Activated T-cell treated with anti-CD3 and anti-CD28 coated beads, Interleukin-2, amount 50 U/mL, for 24 hours (primary cell): ENCODE data around the gene GIGYF2.

Experiments used
- DNase-seq: peaks from one replicate; pipeline ENCODE4 v3.0.0-alpha.2; 2020
- H3K27ac Mint-ChIP-seq: 2 replicates; pipeline ENCODE4 v1.8.0; 2020; ENCODE audit warnings: mild to moderate bottlenecking, mixed read lengths
- H3K27me3 Mint-ChIP-seq: 2 replicates; pipeline ENCODE4 v1.8.0; 2020; ENCODE audit warnings: mixed read lengths
- H3K36me3 Mint-ChIP-seq: 2 replicates; pipeline ENCODE4 v1.8.0; 2020; ENCODE audit warnings: low read depth, mixed read lengths
- H3K4me1 Mint-ChIP-seq: 2 replicates; pipeline ENCODE4 v1.8.0; 2020; ENCODE audit warnings: low read depth, mixed read lengths
- H3K4me3 Mint-ChIP-seq: 2 replicates; pipeline ENCODE4 v1.8.0; 2020; ENCODE audit warnings: mild to moderate bottlenecking, moderate library complexity, mixed read lengths
- H3K9me3 Mint-ChIP-seq: 2 replicates; pipeline ENCODE4 v1.8.0; 2020; ENCODE audit warnings: mixed read lengths

The GIGYF2 gene

DNA sequence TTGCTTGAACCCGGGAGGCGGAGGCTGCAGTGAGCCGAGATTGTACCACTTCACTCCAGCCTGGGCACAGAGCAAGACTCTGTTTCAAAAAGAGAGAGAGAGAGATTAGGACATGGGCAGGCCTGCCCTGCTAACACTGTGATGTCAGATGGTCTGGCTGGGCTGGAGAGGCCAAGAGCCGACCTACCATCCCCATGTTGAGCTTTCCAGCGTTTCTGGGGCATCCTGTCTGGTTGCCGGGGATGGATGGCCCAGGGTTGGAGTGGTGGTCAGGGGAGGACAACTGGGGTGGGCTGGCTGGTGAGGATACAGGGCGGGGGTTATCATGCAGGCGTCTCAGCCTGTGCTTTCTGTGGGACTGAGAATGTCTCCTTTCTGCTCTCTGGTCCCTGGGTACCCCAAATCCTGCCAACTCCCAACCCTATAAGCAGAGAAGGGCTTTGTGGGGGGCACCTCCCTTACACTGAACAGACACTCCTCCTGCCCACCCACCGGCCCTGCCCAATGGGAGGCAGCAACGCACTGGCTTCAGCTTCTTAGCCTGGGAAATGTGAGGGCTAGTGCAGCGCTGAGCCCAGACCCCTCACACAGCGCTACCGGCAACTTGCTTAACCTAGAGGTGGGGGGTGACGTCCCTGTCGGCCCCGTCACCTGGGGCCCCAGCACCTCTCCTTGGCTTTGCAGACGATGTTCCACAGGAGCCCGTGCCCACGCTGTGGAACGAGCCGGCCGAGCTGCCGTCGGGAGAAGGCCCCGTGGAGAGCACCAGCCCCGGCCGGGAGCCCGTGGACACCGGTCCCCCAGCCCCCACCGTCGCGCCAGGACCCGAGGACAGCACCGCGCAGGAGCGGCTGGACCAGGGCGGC is 178.4 kb downstream of the GIGYF2 start:
- Mint-ChIP-seq H3K36me3 (no peaks in the 10 kb centered on the region), H3K27me3 (peaks cover 26% of the 10 kb centered on the region), H3K4me3 (peak overlapping the region; percentile 58), H3K4me1 (peaks cover 6% of the 10 kb centered on the region), H3K27ac (no peak overlapping the region), H3K9me3 (no peaks in the 10 kb centered on the region)
- no peak for DNase-seq

DNA sequence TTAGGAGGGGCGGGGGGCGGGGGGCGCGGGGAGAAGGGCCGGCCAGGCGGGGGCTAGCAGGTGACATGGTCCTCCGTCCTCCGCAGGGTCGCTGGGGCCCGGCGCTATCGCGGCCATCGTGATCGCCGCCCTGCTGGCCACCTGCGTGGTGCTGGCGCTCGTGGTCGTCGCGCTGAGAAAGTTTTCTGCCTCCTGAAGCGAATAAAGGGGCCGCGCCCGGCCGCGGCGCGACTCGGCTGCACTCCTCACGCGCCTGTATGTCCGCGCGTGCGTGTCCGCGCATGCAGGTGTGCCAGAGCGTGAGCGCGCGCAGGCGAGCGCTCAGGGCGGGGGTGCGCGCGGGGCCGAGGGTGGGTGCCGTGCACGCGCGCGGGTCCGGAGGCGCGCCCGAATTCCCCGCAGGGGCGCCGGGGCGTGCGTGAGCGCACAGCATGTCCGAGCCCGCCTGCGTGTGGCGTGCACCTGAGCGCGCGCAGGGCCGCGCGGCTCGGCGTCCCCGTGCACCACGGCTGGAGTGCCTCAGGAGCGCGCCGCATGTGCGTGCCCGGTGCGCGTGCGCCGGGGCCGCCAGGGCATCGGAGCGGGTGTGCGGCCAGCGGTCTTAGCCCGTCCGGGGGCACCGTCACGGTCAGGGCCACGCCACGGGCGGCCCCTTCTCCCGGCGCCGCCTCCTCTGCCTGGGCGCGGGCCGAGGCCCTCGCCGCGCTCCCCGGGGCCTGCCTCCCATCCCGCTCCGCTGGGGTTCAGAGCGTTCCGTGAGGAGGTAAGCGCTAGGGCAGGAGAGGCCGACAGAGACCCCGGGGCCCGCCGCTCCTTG is 179.2 kb downstream of the GIGYF2 start:
- Mint-ChIP-seq H3K4me1 (peaks cover 6% of the 10 kb centered on the region), H3K9me3 (no peaks in the 10 kb centered on the region), H3K4me3 (peak overlapping the region; percentile 59), H3K27ac (no peak overlapping the region), H3K36me3 (no peaks in the 10 kb centered on the region), H3K27me3 (peaks cover 26% of the 10 kb centered on the region)
- DNase-seq = peak; percentile 57

DNA sequence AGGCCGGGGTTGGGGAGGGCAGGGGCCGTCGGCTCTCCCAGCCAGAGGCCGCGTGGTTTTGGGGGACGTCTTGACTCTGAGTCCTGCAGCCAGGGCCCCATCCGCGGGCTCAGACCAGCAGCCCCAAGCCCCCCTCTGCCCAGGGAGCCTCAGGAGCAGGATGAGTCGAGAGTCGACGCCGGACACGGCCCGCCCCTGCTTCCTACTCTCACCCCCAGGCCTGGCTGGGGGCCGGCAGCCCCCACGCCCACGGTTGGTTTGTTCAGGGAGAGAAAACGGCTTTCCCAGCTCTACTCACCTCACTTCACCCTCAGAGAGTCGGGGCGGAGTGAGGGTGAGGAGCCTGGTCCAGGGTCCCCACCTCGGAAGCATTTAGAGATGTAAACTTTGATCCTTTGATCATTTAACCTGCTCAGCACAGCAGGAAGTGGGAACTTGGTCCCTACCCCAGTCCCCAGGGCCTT is 179.9 kb downstream of the GIGYF2 start:
- Mint-ChIP-seq H3K27me3 (peaks cover 26% of the 10 kb centered on the region), H3K9me3 (no peaks in the 10 kb centered on the region), H3K4me3 (peak overlapping the region; percentile 60), H3K27ac (no peak overlapping the region), H3K4me1 (peaks cover 6% of the 10 kb centered on the region), H3K36me3 (no peaks in the 10 kb centered on the region)
- no peak for DNase-seq

DNA sequence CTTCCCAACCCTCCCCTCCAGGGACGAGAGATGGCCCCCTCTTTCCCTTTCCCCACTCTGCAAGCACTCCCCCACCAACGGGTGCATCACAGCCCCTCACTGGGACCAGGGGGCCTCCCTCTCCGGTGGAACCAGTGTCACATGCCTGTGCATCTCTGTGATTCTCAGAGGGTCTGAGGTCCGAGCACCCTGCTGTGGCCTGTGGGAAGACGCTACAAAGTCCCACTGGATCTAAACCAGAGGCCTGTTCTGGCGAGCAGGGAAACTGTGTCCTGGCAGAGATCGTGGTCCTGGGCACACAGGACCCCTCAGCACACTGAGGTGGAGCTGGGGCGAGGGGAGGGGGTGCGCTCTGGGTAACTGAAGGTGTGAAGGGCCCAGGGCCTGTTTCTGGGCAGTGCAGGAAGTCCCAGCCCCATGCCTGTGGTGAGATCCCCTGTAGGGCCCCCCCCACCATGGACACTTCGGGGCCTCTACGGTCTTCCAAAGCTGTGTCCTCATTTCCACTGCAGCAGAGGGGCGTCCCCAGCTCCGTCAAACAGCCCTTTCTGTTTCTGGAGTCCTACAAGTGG is 180.9 kb downstream of the GIGYF2 start:
- Mint-ChIP-seq H3K36me3 (no peaks in the 10 kb centered on the region), H3K4me1 (peaks cover 6% of the 10 kb centered on the region), H3K27ac (no peak overlapping the region), H3K4me3 (peak overlapping the region; percentile 26), H3K9me3 (no peaks in the 10 kb centered on the region), H3K27me3 (peaks cover 26% of the 10 kb centered on the region)
- no peak for DNase-seq

DNA sequence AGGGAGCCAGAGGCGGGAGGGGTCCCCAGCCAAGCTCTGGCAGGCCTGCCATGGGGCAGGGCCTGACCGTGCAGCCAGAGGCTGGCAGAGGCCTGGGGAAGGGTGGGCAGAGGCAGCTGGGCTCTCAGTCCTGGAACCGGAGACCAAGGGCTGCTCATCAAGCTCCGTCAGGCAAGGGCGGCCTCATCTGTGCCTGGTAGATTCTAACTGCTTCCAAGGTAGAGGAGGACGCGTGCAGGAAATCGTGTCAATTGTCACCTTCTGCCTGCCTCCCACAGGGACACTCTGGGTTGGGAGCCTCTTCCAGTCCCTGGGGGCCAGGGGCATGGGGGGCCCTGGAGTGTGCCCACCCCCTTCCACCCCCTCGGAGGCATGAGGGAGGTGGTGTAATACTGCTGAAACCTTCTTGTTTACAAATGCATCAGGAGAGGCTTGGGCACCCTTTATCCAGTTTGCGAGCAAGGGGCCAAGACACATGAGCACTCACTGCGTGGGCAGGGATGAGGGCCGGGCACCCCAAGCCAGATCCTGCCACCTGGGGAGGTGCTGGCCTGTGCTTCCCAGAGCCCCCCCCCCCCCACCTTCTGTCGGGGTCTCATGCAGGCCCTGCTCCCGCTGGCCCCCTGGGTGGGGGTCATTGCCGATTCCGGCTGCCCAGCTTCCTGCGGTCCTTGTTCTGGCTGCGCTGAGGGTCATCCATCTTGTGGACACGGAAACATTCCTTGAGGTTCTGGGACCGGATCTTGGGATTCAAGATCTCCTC is 181.9 kb downstream of the GIGYF2 start:
- Mint-ChIP-seq H3K27ac (no peak overlapping the region), H3K4me1 (peaks cover 6% of the 10 kb centered on the region), H3K9me3 (no peaks in the 10 kb centered on the region), H3K36me3 (no peaks in the 10 kb centered on the region), H3K4me3 (no peak overlapping the region), H3K27me3 (peaks cover 24% of the 10 kb centered on the region)
- DNase-seq = no peak

DNA sequence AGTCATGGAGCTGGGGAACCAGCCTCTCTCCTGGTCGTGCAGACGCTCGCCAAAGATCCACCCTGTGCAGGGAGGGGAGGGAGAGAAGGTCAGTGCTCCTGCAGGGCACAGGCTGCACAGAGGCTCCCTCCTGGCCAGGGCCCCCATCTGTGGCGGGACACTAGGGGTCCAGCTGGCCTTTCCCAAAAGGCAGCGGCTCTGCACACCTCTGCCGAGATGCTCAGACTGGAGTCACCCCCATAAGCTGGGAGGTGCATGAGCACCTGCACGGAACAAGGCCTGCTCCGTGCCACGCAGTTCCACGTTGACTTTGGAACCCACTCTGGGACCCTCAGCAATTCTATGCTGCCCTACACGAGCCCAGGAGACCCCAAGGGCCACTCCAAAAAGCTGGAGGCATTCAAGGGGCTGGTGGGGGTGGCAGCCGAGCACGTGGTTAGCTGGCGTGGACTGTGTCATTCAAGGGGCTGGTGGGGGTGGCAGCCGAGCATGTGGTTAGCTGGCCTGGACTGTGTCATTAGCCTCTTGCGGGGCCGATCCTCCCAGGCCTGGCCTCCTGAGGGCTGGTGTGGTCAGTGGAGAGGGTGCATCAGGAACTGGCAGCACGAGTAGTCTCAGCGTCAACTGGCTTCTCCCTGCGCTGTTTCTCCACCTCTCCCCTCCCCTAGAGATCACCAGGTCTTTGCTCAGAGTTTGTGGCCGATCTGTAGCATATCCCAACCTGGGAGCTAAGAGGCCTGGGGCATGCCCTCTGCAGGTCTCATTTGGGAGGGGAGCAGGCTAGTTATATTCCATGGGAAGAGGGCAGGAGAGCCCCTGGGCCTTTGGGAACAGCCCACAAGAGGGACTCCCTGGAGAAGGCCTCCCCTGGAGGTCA is 182.7 kb downstream of the GIGYF2 start:
- Mint-ChIP-seq H3K36me3 (no peaks in the 10 kb centered on the region), H3K27ac (no peak overlapping the region), H3K9me3 (no peaks in the 10 kb centered on the region), H3K4me3 (no peak overlapping the region), H3K4me1 (peaks cover 6% of the 10 kb centered on the region), H3K27me3 (peaks cover 16% of the 10 kb centered on the region)
- no peak for DNase-seq

DNA sequence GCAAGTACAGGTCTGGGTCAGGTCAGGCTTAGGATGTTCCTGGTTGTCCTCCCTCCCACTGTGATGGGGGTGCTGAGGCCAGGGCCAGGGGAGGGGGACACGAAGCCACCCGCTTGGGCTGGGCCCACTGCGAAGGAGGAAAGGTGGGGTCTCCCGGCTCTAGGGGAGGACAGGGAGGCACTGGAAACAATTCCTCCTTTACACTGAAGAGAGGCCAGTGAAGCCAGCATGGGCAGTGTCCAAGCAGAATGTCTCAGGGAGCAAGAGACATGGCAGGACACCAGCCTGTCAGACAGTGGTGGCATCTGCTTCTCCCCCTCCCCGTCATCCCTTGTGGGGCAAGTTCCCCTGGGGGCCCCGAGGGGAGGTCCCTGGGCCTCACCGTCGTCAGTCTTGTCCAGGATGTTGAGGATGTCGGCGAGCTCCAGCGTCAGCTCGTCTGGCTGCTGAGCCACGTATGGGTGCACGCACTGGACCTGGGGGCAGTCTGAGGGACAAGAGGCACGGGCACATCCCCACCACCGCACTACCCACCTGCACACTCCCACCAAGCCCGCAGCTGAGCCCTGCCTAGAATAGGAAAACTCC is 183.7 kb downstream of the GIGYF2 start:
- H3K9me3 Mint-ChIP-seq = no peaks in the 10 kb centered on the region
- H3K36me3 Mint-ChIP-seq = no peaks in the 10 kb centered on the region
- H3K4me1 Mint-ChIP-seq = no peaks in the 10 kb centered on the region
- H3K27me3 Mint-ChIP-seq = peaks cover 7% of the 10 kb centered on the region
- H3K4me3 Mint-ChIP-seq = no peak overlapping the region
- H3K27ac Mint-ChIP-seq = no peak overlapping the region
- no peak for DNase-seq

DNA sequence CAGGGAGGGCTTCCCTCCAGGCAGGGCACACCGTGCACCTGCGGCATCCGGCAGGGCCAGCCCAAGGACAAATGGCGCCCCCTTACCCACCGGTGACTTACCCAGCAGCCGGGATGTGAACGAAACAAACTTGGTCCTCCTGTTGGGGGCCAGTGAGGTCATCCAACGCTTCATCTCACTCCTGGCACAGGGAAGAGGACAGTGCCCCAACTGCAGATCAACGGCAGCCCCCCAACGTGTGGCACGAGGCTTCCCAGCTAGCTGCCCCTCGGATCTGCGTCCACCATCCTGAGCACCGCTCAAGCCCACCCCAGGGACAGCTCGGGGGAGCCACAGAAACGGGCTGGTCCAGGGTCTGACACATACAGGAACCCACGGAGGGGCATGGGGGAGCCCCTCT is 185.0 kb downstream of the GIGYF2 start:
- Mint-ChIP-seq H3K4me3 (no peak overlapping the region), H3K4me1 (no peaks in the 10 kb centered on the region), H3K27ac (no peak overlapping the region), H3K27me3 (peaks cover 7% of the 10 kb centered on the region), H3K36me3 (no peaks in the 10 kb centered on the region), H3K9me3 (no peaks in the 10 kb centered on the region)
- DNase-seq = no peak

DNA sequence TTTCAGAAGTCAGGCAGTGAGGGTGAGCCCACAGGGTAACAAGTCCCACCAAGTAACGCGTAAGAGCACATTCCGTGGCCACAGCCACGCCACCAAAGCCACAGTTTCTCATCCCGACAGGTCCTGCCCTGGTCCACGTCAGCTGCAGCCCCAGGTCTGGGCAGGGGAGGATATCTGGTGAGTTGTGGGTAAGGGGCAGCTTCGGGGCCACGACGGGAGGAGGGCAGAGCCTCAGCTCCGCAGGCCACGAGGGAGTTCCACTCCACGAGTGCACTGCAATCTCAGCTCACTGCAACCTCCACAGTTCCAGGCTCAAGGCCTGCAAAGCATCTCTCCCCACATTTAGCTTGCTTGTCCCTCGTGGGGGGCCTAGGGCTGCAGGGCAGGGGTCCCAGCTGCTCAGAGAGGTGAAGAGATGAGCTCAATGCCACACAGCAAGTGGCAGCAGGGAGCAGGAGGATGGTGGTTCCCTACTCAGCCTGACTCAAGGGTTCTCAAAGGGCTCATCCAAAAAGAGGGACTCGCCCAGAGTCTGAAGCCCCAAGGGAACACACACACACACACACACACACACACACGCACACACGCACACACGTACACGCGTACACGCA is 185.5 kb downstream of the GIGYF2 start:
- Mint-ChIP-seq H3K27ac (no peak overlapping the region), H3K9me3 (no peaks in the 10 kb centered on the region), H3K4me3 (no peak overlapping the region), H3K36me3 (no peaks in the 10 kb centered on the region), H3K4me1 (no peaks in the 10 kb centered on the region), H3K27me3 (peaks cover 4% of the 10 kb centered on the region)
- DNase-seq = no peak

DNA sequence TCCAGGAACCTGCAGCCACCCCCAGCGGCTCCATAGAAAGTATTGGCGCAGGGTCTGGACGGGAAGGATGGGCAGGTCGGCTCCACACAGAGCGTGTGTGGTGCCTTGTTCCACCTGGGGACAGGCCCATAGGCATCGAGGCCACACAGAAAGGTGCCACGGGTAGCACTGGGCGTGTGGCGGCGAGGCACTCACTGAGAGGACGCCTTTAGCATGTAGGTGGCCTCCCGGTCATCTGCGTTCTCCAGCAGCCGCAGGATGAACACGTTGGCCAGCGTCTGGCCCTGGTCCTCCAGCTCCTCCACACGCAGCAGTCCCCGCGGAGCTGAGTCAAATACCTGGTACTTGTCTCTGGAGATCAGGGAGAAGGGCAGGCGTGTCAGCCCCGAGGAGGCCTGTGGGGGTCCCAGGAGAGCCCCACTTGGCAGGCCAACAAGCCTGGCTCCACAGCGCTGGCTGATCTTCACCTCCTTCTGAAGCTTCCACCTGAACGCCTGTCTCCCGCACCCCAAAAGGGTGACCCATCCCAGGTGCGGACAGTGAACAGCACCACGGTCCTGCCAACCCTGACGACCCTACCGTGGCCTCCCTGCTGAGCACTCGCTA is 186.1 kb downstream of the GIGYF2 start:
- Mint-ChIP-seq H3K27ac (no peak overlapping the region), H3K27me3 (no peaks in the 10 kb centered on the region), H3K9me3 (no peaks in the 10 kb centered on the region), H3K4me3 (no peak overlapping the region), H3K4me1 (no peaks in the 10 kb centered on the region), H3K36me3 (no peaks in the 10 kb centered on the region)
- no peak for DNase-seq

DNA sequence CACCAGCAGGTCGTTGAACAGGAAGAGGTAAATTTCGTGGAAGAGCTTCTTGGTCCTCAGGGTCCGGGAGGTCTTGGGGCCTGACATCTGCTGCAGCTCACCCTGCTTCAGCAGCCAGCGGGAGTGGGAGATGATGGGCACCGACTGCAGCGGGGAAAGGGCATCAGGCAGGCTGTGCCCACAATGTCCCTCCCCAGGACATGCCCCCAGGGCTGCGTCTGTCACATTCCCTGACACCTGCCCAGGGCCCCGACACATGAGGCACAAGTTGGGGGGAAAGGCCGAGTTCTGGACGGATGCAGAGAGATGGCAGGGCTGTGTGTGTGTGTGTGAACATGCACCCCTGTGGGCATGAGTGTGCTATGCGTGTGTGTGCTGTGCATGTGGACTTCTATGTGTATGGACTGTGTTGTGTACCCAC is 186.9 kb downstream of the GIGYF2 start:
- DNase-seq = peak; percentile 24
- Mint-ChIP-seq H3K9me3 (no peaks in the 10 kb centered on the region), H3K27ac (no peak overlapping the region), H3K27me3 (no peaks in the 10 kb centered on the region), H3K36me3 (no peaks in the 10 kb centered on the region), H3K4me1 (no peaks in the 10 kb centered on the region), H3K4me3 (no peak overlapping the region)

DNA sequence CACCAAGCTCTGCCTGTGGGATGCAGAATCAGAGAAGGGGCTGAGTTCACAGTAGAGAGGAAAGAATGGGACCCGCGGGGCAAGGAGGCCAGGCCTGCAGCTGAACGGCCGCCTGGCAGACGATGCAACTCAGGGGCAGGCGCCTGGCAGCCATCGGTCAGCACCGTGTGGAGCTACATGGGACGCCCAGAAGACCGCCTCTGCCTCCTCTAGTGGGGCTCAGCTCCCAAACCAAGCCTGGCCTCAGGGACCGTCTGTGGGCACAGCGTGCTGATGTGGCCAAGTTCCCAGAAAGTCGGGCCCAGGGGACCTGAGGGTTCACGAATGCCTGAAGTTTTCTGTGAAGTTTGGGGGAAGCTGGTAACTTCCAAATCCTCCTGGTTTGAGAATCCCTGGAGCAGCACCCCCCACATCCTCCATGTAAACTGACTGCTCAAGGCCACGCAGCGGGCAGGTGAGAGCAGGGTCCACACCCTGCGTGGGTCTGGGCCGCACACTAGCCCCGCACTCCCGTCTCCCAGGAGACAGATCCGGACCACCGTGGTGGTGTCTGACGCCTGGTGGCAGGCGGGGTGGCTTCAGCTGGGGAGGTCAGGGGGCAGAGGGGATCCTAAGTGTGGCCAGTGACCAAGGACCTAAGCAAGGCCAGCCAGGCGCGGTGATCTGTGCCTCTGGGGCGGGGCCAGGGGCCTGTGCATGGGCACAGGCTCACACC is 187.6 kb downstream of the GIGYF2 start:
- H3K27me3 Mint-ChIP-seq = no peaks in the 10 kb centered on the region
- H3K27ac Mint-ChIP-seq = no peak overlapping the region
- no peaks in the 10 kb centered on the region for H3K9me3 Mint-ChIP-seq
- no peak for DNase-seq
- H3K4me1 Mint-ChIP-seq = no peaks in the 10 kb centered on the region
- H3K4me3 Mint-ChIP-seq = no peak overlapping the region
- H3K36me3 Mint-ChIP-seq = no peaks in the 10 kb centered on the region
